ENCODE results near the gene C5orf15.

- TF ChIP-seq SP1 (IDR thresholded peaks at IDR 0.05) (peak; percentile 69), EGR1 (IDR thresholded peaks at IDR 0.05; ENCODE audit: low read depth in 2 of 2) (no peak), GABPA (IDR thresholded peaks at IDR 0.05 in 1 of 2, conservative IDR thresholded peaks at IDR 0.05 in 1 of 2) (no peak), RAD21 (IDR thresholded peaks at IDR 0.05) (no peak), NR2F2 (IDR thresholded peaks at IDR 0.05) (no peak), YY1 (IDR thresholded peaks at IDR 0.05) (no peak)
- TF ChIP-seq, protein P1, sequence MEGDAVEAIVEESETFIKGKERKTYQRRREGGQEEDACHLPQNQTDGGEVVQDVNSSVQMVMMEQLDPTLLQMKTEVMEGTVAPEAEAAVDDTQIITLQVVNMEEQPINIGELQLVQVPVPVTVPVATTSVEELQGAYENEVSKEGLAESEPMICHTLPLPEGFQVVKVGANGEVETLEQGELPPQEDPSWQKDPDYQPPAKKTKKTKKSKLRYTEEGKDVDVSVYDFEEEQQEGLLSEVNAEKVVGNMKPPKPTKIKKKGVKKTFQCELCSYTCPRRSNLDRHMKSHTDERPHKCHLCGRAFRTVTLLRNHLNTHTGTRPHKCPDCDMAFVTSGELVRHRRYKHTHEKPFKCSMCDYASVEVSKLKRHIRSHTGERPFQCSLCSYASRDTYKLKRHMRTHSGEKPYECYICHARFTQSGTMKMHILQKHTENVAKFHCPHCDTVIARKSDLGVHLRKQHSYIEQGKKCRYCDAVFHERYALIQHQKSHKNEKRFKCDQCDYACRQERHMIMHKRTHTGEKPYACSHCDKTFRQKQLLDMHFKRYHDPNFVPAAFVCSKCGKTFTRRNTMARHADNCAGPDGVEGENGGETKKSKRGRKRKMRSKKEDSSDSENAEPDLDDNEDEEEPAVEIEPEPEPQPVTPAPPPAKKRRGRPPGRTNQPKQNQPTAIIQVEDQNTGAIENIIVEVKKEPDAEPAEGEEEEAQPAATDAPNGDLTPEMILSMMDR (IDR thresholded peaks at IDR 0.05; ENCODE audit: low read depth, low read length, missing input control): no peak
- TF ChIP-seq, protein P2, sequence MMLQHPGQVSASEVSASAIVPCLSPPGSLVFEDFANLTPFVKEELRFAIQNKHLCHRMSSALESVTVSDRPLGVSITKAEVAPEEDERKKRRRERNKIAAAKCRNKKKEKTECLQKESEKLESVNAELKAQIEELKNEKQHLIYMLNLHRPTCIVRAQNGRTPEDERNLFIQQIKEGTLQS (IDR thresholded peaks at IDR 0.05): peak; percentile 60
These were observed 1.4 kb upstream of the C5orf15 start for GRCh38 chr5:133969654-133970324.
